HG03439 (cell line): ENCODE data around the gene RNF151.
A peak's percentile ranks its signal among the peaks of the same experiment; 100 is the strongest.
"Not testable (repeated sequence)": the region's sequence is repeated elsewhere in the genome, so short reads cannot be mapped to it uniquely, and the experiment has no call there.

ENCODE experiments used
- ATAC-seq: cut with Tn5 transposase; IDR thresholded peaks from one replicate; pipeline ENCODE4 v1.9.1; 2021; ENCODE audit warnings: mild to moderate bottlenecking, moderate library complexity; ENCODE audit not compliant: unreplicated experiment

Gene RNF151, protein sequence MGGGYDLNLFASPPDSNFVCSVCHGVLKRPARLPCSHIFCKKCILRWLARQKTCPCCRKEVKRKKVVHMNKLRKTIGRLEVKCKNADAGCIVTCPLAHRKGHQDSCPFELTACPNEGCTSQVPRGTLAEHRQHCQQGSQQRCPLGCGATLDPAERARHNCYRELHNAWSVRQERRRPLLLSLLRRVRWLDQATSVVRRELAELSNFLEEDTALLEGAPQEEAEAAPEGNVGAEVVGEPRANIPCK

DNA sequence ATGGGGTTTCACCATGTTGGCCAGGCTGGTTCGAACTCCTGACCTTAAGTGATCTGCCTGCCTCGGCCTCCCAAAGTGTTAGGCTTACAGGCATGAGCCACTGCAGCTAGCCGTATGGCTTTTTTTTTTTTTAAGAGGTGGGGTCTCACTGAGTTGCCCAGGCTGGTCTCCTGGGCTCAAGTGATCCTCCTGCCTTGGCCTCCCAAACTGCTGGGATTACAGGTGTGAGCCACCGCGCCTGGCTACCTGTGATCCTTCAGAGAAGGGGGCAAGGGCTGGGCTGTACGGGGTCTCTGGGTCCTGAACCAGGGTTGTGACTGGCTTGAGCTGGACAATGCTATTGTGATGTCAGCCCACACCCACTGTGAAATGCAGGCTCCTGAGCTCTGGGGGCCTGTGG lies at the start of gene RNF151:
RNF151 (plus strand) TSS at position 397 of the 400 bp plus-strand sequence. CDS start 26 bp downstream, outside the sequence.
- ATAC-seq: no peak

DNA sequence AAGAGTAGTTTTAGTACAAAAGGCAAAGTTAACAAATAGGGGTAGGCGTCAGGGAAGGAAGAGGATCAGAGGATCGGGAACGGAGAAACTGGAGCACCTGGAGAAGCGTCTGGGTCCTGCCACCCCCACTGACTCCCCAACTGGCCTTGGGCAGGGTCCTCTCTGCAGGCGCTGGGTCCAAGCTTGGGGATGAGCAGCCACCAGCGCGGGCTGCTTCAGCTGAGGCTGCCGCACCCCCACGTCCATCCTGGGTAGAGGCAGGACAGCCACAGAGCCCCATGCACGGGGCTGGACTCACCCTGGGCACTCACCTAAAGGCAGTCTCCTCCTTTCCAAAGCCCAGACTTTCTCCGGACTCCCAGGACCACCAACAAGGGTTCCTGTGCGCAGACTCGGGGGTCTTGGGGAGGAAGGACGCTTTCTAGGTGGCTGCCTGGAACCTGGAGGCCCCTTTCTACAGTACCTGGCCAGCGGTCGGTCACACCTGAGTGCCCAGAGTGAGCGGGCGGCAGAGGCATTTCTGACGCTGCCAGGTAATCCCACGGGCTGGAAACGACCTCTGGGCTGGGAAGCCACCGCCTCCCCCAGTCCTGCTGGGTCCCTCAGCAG lies 49.5 kb upstream of the RNF151 start:
- ATAC-seq: no peak

DNA sequence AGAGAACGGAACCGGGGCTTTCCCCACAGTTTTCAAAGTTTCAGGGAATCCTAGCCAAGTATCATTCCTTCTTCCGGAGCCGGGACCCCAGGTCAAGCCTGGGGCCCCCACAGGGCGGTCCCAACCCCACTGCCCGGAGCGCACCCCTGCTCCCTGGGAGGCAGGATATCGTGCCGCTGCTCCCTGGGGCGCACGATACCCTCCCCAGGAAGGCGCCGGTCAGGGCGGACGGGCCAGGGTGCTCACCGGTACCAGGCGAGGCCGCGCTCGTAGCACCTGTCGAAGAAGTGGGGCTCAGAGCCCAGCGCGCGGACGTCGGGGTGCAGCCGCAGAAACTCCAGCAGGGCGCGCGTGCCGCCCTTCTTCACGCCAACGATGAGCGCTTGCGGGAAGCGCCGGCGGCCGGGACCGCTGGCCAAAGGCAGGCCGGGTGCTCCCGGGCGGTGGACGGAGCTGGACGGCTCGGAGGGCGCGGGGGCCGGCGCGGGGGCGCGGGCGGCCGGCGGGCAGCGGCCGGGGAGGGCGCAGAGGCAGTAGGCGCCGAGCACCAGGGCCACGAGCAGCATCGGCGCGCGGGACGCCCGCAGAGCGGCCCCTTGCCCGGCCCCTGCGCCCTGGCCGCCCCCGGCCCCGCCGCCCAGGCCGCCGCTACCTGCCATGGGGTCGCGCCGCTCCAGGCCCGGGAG lies 48.8 kb upstream of the RNF151 start:
- ATAC-seq: no peak

DNA sequence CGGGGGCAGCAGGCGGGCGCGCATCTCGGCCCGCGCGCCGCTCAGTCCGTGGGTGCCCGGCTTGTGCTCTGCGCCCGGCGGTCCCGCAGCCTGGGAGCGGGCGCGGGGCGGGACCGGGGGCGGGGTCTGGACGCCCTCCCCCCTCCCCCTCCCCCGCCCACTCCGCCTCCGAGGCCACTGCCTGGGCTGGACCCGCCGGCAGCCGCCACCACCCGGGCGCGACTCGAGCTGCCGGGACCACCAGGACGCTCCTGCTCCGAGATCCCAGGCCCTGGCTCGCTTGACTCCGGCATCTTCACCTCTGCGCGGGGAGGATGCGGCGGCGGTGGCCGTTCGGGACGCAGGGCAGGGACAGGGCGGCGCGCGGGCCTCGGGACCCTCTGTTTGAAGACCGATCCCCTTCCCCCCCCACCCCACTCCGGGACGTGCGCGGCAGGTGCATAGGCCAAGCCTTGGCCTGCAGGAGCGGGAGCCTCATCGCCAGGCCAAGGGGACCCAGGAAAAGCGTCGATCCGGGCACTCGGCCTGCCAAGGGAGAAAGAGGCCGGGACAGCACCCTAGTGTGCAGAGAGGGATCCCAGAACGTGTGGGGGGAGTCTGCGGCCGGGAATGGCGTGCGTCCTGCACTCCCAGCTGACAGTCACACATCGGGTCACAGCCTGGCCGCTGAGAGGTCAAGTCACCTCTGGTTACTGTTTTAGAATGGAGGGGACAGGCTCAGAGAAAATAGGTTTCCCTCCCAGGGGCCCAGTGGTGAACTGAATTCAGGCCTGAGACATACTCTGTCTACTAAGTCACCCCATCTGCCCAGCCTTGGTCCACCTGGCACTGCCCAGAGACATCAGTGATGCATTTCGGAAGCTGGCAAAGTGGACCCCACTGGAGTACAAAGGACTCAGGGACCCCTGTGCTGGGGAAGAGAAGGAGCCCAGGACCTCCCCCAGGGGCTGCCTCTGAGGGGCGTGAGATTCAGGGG lies 48.0 kb upstream of the RNF151 start, which contains the start of gene HS3ST6:
HS3ST6 (minus strand) TSS at position 65 of the 976 bp plus-strand sequence. CDS start 92 bp downstream, outside the sequence.
- no peak for ATAC-seq

DNA sequence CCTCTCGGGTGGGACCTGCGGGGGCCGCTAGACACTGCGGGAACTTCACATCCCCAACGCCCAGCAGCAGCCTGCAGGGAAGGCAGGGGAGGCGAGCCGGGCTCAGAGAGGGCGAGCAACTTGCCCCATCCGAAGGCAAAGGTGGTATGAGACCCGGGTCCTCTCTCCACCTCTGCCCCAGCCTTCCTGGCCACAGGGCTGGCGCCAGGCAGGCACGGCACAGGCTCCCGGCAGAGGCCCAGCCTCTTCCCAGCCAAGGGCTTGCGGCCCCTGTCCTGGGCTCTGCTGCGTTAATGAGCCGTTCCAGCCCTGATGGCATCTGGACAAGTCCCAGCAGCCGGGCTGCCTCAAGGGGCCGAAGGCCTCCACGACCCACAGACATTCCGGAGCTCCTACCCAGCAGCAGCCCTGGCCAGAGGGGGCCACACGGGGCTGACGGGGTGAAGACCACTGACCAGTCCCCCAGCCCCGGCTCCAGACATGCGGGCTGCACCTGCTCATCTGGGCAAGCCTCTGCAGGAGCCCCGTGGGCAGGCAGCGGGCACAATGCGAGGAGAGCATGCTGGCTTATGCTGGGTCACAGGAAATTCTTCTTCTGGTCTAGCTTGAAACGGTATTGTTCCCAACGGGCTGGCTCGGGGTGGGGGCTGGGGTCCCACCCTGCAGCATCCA lies 47.2 kb upstream of the RNF151 start:
- no peak for ATAC-seq

DNA sequence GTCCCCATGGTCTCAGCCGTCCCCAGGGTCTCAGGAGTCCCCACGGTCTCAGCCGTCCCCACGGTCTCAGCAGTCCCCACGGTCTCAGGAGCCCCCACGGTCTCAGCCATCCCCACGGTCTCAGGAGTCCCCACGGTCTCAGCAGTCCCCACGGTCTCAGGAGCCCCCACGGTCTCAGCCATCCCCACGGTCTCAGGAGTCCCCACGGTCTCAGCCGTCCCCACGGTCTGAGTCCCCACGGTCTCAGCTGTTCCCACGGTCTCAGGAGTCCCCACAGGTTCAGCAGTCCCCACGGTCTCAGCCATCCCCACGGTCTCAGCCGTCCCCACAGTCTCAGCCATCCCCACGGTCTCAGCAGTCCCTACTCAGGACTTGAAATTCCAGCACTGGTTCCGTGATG lies 46.5 kb upstream of the RNF151 start:
- not testable (repeated sequence) for ATAC-seq

DNA sequence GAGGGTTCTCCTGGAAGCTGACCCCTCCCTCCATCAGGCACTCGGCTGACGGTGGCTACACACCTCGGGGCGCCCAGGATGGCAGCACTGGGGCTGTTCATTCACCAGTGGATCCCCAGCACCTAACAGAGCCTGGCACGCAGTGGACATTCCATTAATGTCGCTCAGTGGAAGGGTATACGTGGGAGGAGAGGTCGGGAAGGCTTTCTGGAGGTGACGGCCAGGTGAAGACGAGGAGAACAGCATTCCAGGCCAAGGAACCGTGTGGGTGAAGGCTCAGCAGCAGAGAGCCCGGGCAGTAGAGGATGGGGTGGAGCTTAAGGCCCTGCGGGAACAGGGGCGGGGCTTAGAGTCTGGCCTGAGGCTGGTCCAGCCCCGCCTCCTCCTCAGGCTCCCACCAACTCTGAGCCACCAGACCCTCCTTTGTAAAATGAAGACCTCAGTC lies 45.9 kb upstream of the RNF151 start:
- ATAC-seq: no peak

DNA sequence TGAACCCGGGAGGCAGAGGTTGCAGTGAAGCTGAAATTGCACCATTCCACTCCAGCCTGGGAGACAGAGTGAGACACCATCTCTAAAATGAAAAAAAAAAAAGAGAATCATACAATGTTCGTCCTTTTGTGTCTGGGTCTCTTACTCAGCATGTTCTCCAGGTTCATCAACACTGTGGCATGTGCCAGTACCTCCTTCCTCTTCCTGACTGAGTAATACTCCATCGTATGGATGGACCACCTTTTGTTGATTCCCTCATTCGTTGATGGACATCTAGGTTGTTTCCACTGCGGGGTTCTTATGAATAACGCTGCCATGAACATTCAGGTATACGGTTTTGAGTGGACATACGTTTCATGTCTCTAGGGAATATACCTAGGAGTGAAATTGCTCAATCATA lies 44.3 kb upstream of the RNF151 start:
- no peak for ATAC-seq

DNA sequence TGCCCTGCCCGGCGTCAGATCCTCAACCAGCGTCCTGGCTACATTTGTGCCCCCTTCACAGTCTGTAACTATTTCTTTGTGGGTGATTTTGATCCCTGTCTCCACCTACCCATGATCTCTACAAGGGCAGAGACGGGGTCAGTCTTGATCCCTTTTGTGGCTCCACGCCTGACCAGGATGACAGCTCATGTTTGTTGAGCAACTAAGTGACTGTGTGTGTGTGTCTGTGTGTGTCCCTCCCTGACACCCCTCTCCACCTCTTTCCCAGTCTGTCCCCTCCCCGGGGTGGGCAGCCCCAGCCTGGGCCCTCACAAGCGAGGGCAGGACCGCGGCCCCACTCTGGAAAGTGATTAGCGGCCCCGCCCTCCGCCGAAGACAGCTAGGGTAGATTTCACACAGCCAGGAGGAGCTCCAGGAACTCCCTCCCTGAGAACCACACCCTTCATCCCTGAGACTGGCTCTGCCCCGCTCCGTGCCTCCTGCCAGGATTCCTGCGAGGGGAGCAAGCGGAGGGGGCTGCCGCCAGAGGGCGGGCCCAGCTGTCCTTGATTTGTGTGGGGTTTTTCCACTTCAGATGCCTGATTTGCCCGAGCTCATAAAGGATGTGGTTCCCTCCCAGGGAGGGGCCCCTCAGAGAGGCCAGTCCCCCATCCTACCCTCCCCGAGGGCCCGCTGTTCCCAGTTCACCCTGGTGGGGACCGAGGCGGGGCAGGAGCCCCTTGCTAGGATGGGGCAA lies 43.2 kb upstream of the RNF151 start:
- no peak for ATAC-seq

DNA sequence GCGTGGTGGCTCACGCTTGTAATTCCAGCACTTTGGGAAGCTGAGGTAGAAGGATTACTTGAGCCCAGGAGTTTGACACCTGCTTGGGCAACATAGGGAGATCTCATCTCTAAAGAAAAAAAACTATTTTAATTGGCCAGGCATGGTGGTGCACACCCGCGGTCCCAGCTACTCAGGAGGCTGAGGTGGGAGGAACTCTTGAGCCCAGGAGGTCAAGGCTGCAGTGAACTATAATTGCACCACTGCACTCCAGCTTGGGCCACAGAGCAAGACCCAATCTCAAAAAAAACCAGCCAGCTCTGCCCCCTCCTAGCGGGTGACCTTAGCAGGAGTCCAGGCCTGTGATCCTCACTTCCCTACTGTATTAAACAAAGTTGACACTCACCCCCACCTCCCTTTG lies 42.6 kb upstream of the RNF151 start:
- ATAC-seq: no peak

DNA sequence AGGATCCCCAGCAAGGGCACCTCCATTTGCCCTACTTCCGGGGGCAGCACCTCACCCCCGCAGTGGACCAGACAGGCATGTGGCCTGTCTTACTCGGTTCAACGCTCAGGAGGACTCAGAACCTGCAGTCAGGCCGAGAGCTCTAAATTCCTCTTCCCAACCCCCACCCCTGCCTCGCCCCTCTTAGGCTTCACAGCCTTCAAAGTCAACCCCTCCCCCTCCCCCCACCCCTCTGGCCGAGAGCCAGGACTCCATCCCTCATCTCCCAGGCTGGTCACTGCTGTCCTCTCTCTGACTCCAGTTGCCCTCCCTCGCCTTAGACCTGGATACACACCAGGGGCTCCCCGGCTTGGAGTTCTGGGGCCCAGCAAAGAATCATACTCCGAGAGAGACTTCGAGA lies 40.4 kb upstream of the RNF151 start:
- ATAC-seq: no peak

DNA sequence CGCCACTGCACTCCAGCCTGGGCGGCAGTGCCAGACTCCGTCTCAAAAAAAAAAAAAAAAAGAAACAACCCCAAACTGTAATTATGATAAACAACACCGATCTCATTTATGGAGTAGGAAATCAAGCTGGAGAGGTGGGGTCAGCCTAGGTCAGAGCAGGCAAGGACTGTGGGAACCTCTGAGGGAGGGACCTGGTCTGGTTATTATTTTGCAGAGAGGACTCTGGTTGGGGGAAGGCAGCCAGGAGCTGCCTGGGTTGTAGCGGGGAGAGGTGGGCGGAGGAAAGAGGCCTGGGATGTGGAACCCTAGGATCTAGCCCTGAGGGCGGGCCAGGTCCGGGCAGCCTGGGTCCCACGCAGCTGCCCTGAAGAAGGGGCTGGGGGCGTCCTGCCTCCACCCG lies 37.6 kb upstream of the RNF151 start:
- no peak for ATAC-seq

DNA sequence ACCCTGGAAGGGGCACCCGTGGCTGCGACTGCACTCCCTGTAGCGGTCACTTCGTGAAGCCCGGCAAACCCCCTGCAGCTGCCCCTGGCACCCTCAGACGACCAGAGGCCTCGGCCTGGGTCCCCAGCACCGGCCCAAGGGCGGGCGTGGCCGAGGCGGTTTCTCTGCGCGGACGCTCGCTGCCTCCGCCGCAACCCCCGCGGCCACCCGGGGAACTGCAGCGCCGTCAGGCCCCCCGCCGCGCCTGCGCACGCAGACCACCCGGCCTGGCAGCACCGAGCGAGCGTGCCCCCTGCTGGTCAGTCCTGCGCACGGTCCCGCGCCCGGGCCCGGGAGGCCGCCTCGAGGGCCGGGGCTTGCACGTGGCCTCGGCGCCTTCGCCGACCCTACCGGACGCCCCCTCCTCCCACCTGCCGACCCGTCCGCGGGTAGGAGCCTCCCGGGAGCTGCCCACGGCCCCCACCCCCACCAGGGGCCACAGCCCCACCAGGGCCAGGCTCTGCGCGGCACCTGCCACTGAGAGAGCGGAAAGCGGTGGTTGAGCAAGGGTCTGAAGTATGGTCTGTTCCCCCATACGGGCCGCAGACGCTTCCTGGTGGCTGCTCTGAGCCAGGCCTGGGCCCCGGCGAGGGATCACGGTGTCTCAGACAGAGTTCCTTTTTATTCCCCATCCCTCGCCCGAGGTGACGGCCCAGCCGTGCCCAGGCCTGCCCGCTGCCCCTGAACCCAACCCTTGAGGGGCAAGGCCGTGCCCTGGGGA lies 36.9 kb upstream of the RNF151 start:
- ATAC-seq: peak; percentile 76

DNA sequence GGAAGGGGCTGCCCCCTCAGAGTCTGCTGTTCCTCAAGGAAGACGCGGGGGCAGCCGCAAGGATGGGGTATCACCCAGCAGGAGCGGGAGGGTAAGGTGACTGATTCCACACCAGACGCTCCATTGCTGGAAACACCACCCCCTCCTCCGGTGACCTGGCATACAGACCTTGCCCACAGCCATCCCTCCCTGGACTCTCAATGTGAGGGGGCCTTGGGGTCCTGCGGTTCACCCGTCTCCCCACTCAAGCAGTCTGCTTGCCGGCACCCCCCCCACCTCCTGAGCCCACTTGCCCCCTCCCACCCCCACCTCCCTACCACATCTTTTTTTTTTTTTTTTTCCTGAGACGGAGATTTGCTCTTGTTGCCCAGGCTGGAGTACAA lies 36.3 kb upstream of the RNF151 start:
- no peak for ATAC-seq

DNA sequence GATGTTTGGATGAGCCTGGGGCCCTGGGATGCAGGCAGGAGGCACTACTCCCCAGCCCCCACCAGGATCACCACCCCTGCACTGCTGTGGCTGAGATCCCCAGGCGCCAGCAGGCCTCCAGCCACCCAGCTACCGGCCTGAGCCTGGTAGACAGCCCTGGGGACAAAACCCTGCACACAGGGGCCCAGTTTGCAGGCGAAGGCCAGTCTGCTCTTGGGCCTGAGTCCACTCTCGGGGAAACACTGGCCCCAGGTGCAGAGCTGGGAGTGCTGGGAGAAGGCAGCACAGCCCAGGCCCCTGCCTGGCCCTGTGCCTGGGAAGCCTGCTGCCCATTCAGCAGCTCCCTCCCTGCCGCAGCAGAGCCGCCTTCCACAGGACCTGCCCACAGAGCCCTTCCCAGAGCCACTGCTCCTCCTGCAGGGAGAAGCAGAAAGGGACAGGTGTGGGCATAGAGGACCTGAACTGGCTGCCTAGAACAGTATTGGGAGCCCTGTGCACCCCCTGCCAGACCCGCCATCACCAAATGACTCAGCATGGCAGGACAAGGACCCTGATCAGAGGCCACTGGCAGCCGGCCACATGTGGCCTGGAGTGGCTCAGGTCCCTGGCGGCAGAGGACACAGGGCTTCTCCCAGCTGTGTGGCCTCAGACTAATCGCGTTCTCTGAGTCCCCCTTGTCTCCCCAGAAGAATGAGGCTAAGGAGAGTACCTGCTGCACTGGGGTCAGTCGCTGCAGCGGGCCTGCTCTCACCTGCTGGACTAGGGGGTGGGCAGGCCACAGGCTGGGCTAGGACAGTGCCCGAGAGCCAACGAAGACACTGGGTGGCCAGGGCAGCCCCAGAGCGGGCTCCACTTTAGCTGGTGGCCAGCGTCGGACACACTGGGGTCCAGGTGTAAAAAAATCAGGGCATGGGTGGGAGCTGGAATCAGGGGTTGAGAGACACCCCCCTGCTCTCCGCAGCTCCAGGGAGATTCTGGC lies 34.3 kb upstream of the RNF151 start:
- no peak for ATAC-seq

DNA sequence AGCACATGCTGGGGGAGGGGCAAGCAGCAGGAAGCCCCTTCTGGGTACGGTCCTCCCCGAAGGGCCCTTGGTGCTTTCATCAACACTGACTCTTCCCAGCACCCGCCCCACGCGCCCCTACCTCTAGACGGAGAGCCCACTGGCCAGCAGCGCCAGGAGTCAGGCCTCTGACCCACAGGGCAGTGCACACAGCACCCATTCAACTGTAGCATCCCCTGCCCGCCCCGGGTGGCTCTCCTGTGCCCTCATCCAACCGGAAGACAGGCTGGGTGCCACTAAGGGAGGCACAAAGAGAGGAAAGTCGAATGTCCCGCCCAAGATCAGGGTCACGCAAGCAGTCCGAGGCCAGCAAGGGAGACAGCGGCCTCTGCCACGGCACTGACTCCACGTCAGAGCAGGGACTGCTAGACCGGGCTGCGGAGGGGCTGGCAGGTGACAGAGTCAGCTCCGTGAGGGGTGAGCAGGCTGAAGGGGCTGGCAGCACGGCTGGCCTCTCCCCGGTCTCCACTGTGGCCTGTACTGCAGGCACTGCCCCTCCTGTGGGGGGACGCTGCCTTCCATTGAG lies 33.5 kb upstream of the RNF151 start:
- ATAC-seq: no peak

DNA sequence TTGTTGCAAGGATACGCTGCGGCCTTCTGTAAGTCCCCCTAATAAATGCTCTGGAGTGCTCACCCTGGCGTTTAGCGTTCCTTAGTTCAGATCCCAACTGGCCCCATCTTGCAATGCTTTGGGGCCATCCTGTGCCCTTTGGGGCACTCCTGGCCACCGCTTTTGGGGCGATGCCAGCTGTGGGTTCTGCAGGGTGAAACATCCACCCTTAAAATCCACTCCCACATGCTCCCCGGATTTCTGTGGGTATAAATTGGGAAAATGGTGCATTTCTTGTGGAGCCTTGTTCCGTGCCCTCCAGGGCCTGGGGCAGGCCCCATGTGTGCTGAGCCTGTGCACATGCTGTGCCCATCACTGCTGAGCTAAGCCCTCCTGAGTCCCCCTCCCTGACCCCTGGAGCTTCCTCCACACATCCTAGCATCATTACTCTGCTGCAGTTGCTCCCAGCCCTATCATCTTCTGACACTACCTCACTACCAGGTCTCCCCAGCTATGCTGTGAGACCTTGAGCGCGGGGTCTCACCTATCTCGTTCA lies 29.6 kb upstream of the RNF151 start:
- ATAC-seq: no peak
